Measurements from ENCODE around the gene DAAM1.

Gene DAAM1

GRCh38 chr14:59334253-59334652 is 145.8 kb downstream of the DAAM1 start:
- Histone ChIP-seq H3K4me2 (ENCODE audit: low read length) (no peak overlapping the region), H3K27ac (ENCODE audit: low read length) (no peak overlapping the region), H3K9ac (ENCODE audit: low read length) (no peak overlapping the region), H3K4me3 (ENCODE audit: low read length) (no peak overlapping the region), H3K27me3 (ENCODE audit: low read depth, low read length) (no peaks in the 10 kb centered on the region), H3K9me3 (ENCODE audit: insufficient read depth, low read length) (no peaks in the 10 kb centered on the region), H3K36me3 (replicated peaks; ENCODE audit: low read depth, low read length) (peaks cover 8% of the 10 kb centered on the region), H3K79me2 (ENCODE audit: low read length) (no peaks in the 10 kb centered on the region), H3K4me1 (ENCODE audit: low read length) (peaks cover 6% of the 10 kb centered on the region), H4K20me1 (ENCODE audit: insufficient read depth, low read length) (no peaks in the 10 kb centered on the region), H2AFZ (ENCODE audit: low read depth, low read length) (no peak overlapping the region)
- TF ChIP-seq EZH2phosphoT487 (IDR thresholded peaks at IDR 0.05; ENCODE audit: low read depth): no peak

GRCh38 chr14:59336098-59336497 is 147.6 kb downstream of the DAAM1 start:
- TF ChIP-seq EZH2phosphoT487 (IDR thresholded peaks at IDR 0.05; ENCODE audit: low read depth): no peak
- TF ChIP-seq CTCF (IDR thresholded peaks at IDR 0.05; ENCODE audit: low read depth, low read length): no peak
- no peaks in the 10 kb centered on the region for H3K9me3 ChIP-seq (ENCODE audit: insufficient read depth, low read length)
- H2AFZ ChIP-seq (ENCODE audit: low read depth, low read length): no peak overlapping the region
- no peak overlapping the region for H3K4me3 ChIP-seq (ENCODE audit: low read length)
- peaks cover 17% of the 10 kb centered on the region for H3K36me3 ChIP-seq (replicated peaks; ENCODE audit: low read depth, low read length)
- no peak overlapping the region for H3K4me2 ChIP-seq (ENCODE audit: low read length)
- peaks cover 6% of the 10 kb centered on the region for H3K4me1 ChIP-seq (ENCODE audit: low read length)
- H3K27me3 ChIP-seq (ENCODE audit: low read depth, low read length): no peaks in the 10 kb centered on the region
- H3K79me2 ChIP-seq (ENCODE audit: low read length): no peaks in the 10 kb centered on the region
- H3K27ac ChIP-seq (ENCODE audit: low read length): no peak overlapping the region
- no peaks in the 10 kb centered on the region for H4K20me1 ChIP-seq (ENCODE audit: insufficient read depth, low read length)
- H3K9ac ChIP-seq (ENCODE audit: low read length): no peak overlapping the region

DNA sequence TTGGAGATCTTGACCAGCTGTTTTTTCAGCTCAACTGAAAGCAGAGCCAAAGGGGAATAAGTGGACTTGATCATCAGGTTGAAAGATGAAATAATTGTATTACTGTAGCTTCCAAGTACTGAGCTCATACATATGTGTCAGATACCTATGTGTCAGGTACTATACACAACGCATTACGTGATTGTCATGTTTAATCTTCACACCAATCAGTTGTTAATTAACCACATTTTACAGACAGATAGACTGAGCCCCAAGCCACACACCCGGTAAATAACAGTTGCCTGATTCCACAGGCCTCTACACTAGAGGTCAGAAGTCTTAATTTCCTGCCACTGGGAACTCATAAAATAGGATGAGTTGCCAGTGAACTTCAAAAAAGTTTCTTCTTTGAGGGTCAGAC is 148.2 kb downstream of the DAAM1 start:
- no peaks in the 10 kb centered on the region for H3K27me3 ChIP-seq (ENCODE audit: low read depth, low read length)
- H2AFZ ChIP-seq (ENCODE audit: low read depth, low read length): no peak overlapping the region
- no peak overlapping the region for H3K27ac ChIP-seq (ENCODE audit: low read length)
- no peaks in the 10 kb centered on the region for H4K20me1 ChIP-seq (ENCODE audit: insufficient read depth, low read length)
- TF ChIP-seq CTCF (IDR thresholded peaks at IDR 0.05; ENCODE audit: low read depth, low read length) (no peak), EZH2phosphoT487 (IDR thresholded peaks at IDR 0.05; ENCODE audit: low read depth) (no peak)
- no peak overlapping the region for H3K4me2 ChIP-seq (ENCODE audit: low read length)
- no peaks in the 10 kb centered on the region for H3K79me2 ChIP-seq (ENCODE audit: low read length)
- H3K36me3 ChIP-seq (replicated peaks; ENCODE audit: low read depth, low read length): peaks cover 13% of the 10 kb centered on the region
- no peak overlapping the region for H3K4me3 ChIP-seq (ENCODE audit: low read length)
- H3K9ac ChIP-seq (ENCODE audit: low read length): no peak overlapping the region
- H3K4me1 ChIP-seq (ENCODE audit: low read length): peaks cover 6% of the 10 kb centered on the region
- no peaks in the 10 kb centered on the region for H3K9me3 ChIP-seq (ENCODE audit: insufficient read depth, low read length)

DNA sequence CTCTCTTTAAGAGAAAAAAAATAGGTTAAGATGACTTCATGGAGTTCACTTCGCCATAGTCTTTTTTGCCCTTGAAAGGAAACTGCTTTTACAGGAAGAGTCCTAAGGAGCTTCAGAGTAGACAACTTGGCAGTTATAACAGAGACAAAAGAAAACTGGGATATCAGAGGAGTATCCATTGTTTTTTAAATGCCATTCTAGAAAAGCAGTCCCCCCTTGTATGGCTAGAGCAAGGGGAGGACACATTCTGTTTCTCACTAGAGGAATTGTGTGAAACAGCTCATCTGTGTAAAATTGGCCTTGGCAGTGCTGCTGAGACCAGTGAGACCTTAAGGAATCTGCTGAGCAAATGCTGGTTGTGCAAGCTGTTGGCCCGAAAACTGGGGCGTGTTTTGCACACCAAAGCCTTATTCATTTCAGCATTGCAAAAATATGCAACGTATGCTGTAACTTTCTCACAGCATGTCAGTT is 148.7 kb downstream of the DAAM1 start:
- no peaks in the 10 kb centered on the region for H4K20me1 ChIP-seq (ENCODE audit: insufficient read depth, low read length)
- H3K79me2 ChIP-seq (ENCODE audit: low read length): no peaks in the 10 kb centered on the region
- no peak overlapping the region for H3K4me3 ChIP-seq (ENCODE audit: low read length)
- no peak overlapping the region for H3K4me2 ChIP-seq (ENCODE audit: low read length)
- H3K9me3 ChIP-seq (ENCODE audit: insufficient read depth, low read length): no peaks in the 10 kb centered on the region
- no peak overlapping the region for H2AFZ ChIP-seq (ENCODE audit: low read depth, low read length)
- H3K9ac ChIP-seq (ENCODE audit: low read length): no peak overlapping the region
- peaks cover 11% of the 10 kb centered on the region for H3K36me3 ChIP-seq (replicated peaks; ENCODE audit: low read depth, low read length)
- H3K27me3 ChIP-seq (ENCODE audit: low read depth, low read length): no peaks in the 10 kb centered on the region
- peaks cover 6% of the 10 kb centered on the region for H3K4me1 ChIP-seq (ENCODE audit: low read length)
- no peak overlapping the region for H3K27ac ChIP-seq (ENCODE audit: low read length)
- TF ChIP-seq EZH2phosphoT487 (IDR thresholded peaks at IDR 0.05; ENCODE audit: low read depth): no peak
- TF ChIP-seq CTCF (IDR thresholded peaks at IDR 0.05; ENCODE audit: low read depth, low read length): no peak

DNA sequence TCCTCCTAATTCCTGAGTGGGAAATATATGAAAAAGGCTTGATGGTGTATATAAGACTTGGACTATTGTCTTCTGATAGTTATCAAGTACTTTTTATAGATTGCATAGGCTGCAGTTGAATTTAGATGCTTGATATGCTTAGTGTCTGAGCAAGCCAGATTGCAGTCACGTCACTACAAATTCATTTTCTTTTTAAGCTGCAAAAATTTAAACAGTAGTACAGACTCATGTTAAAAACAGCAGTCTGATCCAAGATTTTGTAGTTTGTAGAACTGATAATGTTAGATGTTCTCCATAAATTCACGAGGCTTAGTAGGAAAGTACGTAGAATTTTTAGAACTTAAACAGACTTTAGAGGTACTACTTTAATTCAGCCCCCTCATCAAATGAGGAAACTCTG is 150.3 kb downstream of the DAAM1 start:
- H3K4me3 ChIP-seq (ENCODE audit: low read length): no peak overlapping the region
- H3K27ac ChIP-seq (ENCODE audit: low read length): no peak overlapping the region
- no peak overlapping the region for H3K4me2 ChIP-seq (ENCODE audit: low read length)
- peaks cover 11% of the 10 kb centered on the region for H3K36me3 ChIP-seq (replicated peaks; ENCODE audit: low read depth, low read length)
- TF ChIP-seq EZH2phosphoT487 (IDR thresholded peaks at IDR 0.05; ENCODE audit: low read depth): no peak
- TF ChIP-seq CTCF (IDR thresholded peaks at IDR 0.05; ENCODE audit: low read depth, low read length): no peak
- H3K27me3 ChIP-seq (ENCODE audit: low read depth, low read length): no peaks in the 10 kb centered on the region
- peaks cover 6% of the 10 kb centered on the region for H3K4me1 ChIP-seq (ENCODE audit: low read length)
- no peaks in the 10 kb centered on the region for H4K20me1 ChIP-seq (ENCODE audit: insufficient read depth, low read length)
- H3K9ac ChIP-seq (ENCODE audit: low read length): no peak overlapping the region
- no peaks in the 10 kb centered on the region for H3K9me3 ChIP-seq (ENCODE audit: insufficient read depth, low read length)
- H2AFZ ChIP-seq (ENCODE audit: low read depth, low read length): no peak overlapping the region
- H3K79me2 ChIP-seq (ENCODE audit: low read length): no peaks in the 10 kb centered on the region
